Ovary (tissue), 9 donors: ENCODE measurements around the gene NLGN1. TPM values are rescaled to one million over a fixed set of nuclear protein-coding genes. Genes with fewer than 3 reads are reported as not detected.
"Not testable (repeated sequence)": the region's sequence is repeated elsewhere in the genome, so short reads cannot be mapped to it uniquely, and the experiment has no call there.

Experiments used
- DNase-seq, 5 donors: peaks; one replicate each; pipeline ENCODE4 v3.0.0-alpha.2; 2019 to 2020
- H3K27ac ChIP-seq, 2 donors: fragments of 200-600 bp; one replicate each; pipeline versions ENCODE4 v1.5.1 to v1.8.0; 2019 to 2022
- H3K27me3 ChIP-seq: fragments of 200-600 bp; one replicate; pipeline ENCODE4 v1.8.0; 2022
- H3K36me3 ChIP-seq: fragments of 200-600 bp; sonication (generic); one replicate; pipeline ENCODE4 v1.5.1; 2019
- H3K4me1 ChIP-seq: one replicate; pipeline ENCODE4 v1.8.1; 2013; ENCODE audit warnings: mild to moderate bottlenecking, moderate library complexity; ENCODE audit not compliant: insufficient read depth
- H3K4me3 ChIP-seq: fragments of 200-600 bp; sonication (generic); one replicate; pipeline ENCODE4 v1.5.1; 2017
- H3K9me3 ChIP-seq, 2 donors: fragments of 200-600 bp in 1 of 2; sonication (generic) in 1 of 2; one replicate each; pipeline versions ENCODE4 v1.5.1 to v1.8.1; 2013 to 2019; ENCODE audit warnings: mild to moderate bottlenecking in 1 of 2, moderate library complexity in 1 of 2
- CTCF ChIP-seq, 3 donors: fragments of 450-650 bp in 2 of 3; fragments of 200-600 bp in 1 of 3; IDR thresholded peaks; one replicate each; pipeline versions ENCODE4 v1.5.1 to v1.8.0; 2016 to 2022; ENCODE audit warnings: antibody characterized with exemption in 3 of 3, mild to moderate bottlenecking in 1 of 3
- EP300 ChIP-seq: sonication (generic); formaldehyde crosslinking; IDR thresholded peaks from one replicate; pipeline ENCODE4 v1.6.1; 2017; ENCODE audit warnings: antibody characterized with exemption
- POLR2A ChIP-seq: fragments of 450-650 bp; IDR thresholded peaks from one replicate; pipeline ENCODE4 v1.6.1; 2017; ENCODE audit warnings: antibody characterized with exemption, mild to moderate bottlenecking, moderate library complexity
- WGBS, 3 donors: extraction: QIAGEN DNeasy Blood & Tissue Kit in 1 of 3; methylation state at CpG; one replicate each; pipeline versions ENCODE4 v1.1.5 to v1.1.7; 2013 to 2017; 5-methylcytosine and 5-hydroxymethylcytosine counted together
- intact Hi-C, 4 donors: fragments of 100-400 bp; cut with DNase I; formaldehyde crosslinking; loops; one replicate each; pipeline versions ENCODE4 v1.11.0 to v1.15.1; 2022 to 2023
- polyA plus RNA-seq, 2 donors: library from polyadenylated mRNA; stranded (reverse); fragments of 200-250 nt in 1 of 2; fragments of 350-450 nt in 1 of 2; fragmentation: Illumina TruSeq in 1 of 2; extraction: RNeasy Lipid Tissue Mini Kit (QIAGEN cat#74804) in 1 of 2; gene quantifications; one replicate each; pipeline ENCODE4 v1.2.3, GENCODE V29; 2013 to 2014
- total RNA-seq, 7 donors: library from RNA; depleted of rRNA in 2 of 7; stranded (reverse); fragments of >200 nt in 2 of 7; fragmentation: NEBNext Ultra II Directional in 3 of 7; extraction: Animal tissue kit (Norgen Biotek cat#: 25700) in 3 of 7; gene quantifications; one replicate each; pipeline versions ENCODE4 v1.1.0 to v1.2.4, GENCODE V29; 2016 to 2023
- donor health status: DM: no; HTN: no; CAD: no; lungs with moderate emphysema.
- donor health status: DM: no; HTN: no; CAD: no.
- donor health status: Bipolar disorder and iron deficiency.
- donor health status: DM: yes; HTN: yes; CAD: no.
- donor health status: DM: no; HTN: no; CAD: no.
- donor health status: DM: yes; HTN: yes; CAD: no.

The NLGN1 gene
- total and polyA plus RNA-seq, 9 donors, result 1.2 to 7.7 (median 4.6) TPM

- intact Hi-C loops, result no loop called here
- DNase-seq, result no peak
- Histone ChIP-seq H3K27ac (no peak overlapping the region), H3K4me3 (no peak overlapping the region), H3K9me3 (no peaks in the 10 kb centered on the region), H3K4me1 (peaks cover 1% of the 10 kb centered on the region), H3K36me3 (no peaks in the 10 kb centered on the region), H3K27me3 (no peaks in the 10 kb centered on the region)
- TF ChIP-seq EP300, result no peak
- no peak for TF ChIP-seq POLR2A
- no peak for TF ChIP-seq CTCF (IDR thresholded peaks at IDR 0.05)
- 11 to 36% (median 27%) methylated on average over 6 of the region's 6 CpGs for WGBS, 3 donors
Observed at GRCh38 chr3:174223042-174223441, 825.5 kb downstream of the NLGN1 start.

- no peaks in the 10 kb centered on the region for H3K36me3 ChIP-seq
- no peaks in the 10 kb centered on the region for H3K9me3 ChIP-seq
- H3K27me3 ChIP-seq, result no peaks in the 10 kb centered on the region
- intact Hi-C loops, result no loop called here
- peaks cover 1% of the 10 kb centered on the region for H3K4me1 ChIP-seq
- H3K27ac ChIP-seq, result no peak overlapping the region
- no peak for DNase-seq
- no peak overlapping the region for H3K4me3 ChIP-seq
- TF ChIP-seq POLR2A, result no peak
- TF ChIP-seq EP300, result no peak
- TF ChIP-seq CTCF (IDR thresholded peaks at IDR 0.05), result no peak
- 85 to 96% (median 91%) methylated on average over 1 of the region's 1 CpG for WGBS, 3 donors
Observed at GRCh38 chr3:174223626-174224025, 826.1 kb downstream of the NLGN1 start.

GRCh38 chr3:174229916-174230315 lies 832.4 kb downstream of the NLGN1 start:
- H3K27me3 ChIP-seq, result no peaks in the 10 kb centered on the region
- TF ChIP-seq POLR2A (no peak), CTCF (IDR thresholded peaks at IDR 0.05) (no peak)
- no peaks in the 10 kb centered on the region for H3K36me3 ChIP-seq
- no peak overlapping the region for H3K4me3 ChIP-seq
- intact Hi-C loops, result no loop called here
- H3K9me3 ChIP-seq, result no peaks in the 10 kb centered on the region
- WGBS, 3 donors, result 79 to 85% (median 83%) methylated on average over 2 of the region's 2 CpGs
- no peaks in the 10 kb centered on the region for H3K4me1 ChIP-seq
- H3K27ac ChIP-seq, result no peak overlapping the region
- no peak for DNase-seq

GRCh38 chr3:174232028-174232657 lies 834.6 kb downstream of the NLGN1 start:
- 88 to 95% (median 88%) methylated on average over 10 of the region's 10 CpGs for WGBS, 3 donors
- DNase-seq, H3K27me3 ChIP-seq, H3K36me3 ChIP-seq, H3K9me3 ChIP-seq, H3K4me1 ChIP-seq, H3K4me3 ChIP-seq, H3K27ac ChIP-seq, intact Hi-C loops: not testable (repeated sequence)

- Histone ChIP-seq H3K4me1 (no peaks in the 10 kb centered on the region), H3K9me3 (no peaks in the 10 kb centered on the region), H3K36me3 (no peaks in the 10 kb centered on the region), H3K27me3 (no peaks in the 10 kb centered on the region), H3K4me3 (no peak overlapping the region), H3K27ac (no peak overlapping the region)
- intact Hi-C loops, result no loop called here
- DNase-seq, result no peak
- WGBS, 3 donors, result 92 to 97% (median 94%) methylated on average over 12 of the region's 12 CpGs
- TF ChIP-seq CTCF (IDR thresholded peaks at IDR 0.05) (no peak), POLR2A (no peak), EP300 (no peak)
Observed at GRCh38 chr3:174232658-174233429, 835.3 kb downstream of the NLGN1 start.
